HG03354 (cell line): ENCODE measurements around the gene MOK.
A peak's percentile ranks its signal among the peaks of the same experiment; 100 is the strongest.
"Not testable (repeated sequence)": the region's sequence is repeated elsewhere in the genome, so short reads cannot be mapped to it uniquely, and the experiment has no call there.

Experiments used
- ATAC-seq: cut with Tn5 transposase; IDR thresholded peaks from one replicate; pipeline ENCODE4 v1.9.1; 2021; ENCODE audit warnings: mild to moderate bottlenecking; ENCODE audit not compliant: unreplicated experiment, poor library complexity, severe bottlenecking

Gene MOK

GRCh38 chr14:102304611-102305506 lies at the start of gene MOK:
TSS of gene MOK (minus strand) at chr14:102305164. CDS start at chr14:102304968, 196 bp downstream.
- ATAC-seq, result peak; percentile 96

- no peak for ATAC-seq
Measured at GRCh38 chr14:102353126-102353619, 48.2 kb upstream of the MOK start.

DNA sequence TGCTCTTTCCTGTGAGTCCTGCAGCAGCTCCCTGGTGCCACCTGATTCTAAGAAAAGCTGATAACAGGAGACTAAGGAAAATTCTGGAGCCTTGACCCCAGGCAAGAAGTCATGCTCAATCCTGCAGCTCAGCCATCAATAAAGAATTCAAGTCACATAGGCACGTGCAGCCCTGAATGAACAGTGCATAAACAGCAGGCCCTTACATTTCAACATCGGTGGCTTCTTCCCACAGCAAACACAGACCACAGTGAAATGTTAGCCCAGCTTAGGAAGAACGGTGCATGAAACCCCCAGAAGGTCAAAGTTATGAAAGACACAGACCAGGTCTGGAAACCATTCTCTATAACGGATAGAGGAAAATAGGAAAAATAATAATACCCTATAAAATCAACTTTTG lies 47.2 kb upstream of the MOK start:
- ATAC-seq, result no peak

DNA sequence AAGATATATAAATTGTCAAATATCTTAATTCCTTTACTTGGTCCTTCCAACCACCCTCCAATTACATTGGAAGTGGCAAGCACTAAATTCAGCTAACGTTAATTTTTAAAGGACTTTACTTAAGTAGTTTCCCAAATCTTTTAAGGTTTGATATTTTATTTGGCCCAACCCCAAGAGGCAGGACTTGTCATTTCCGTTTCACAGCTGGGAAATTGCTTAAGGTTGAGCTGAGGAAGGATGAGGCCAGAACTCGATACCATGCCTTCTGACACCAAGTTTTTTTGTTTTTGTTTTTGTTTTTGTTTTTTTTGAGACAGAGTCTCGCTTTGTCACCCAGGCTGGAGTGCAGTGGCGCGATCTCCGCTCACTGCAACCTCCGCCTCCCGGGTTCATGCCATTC lies 46.6 kb upstream of the MOK start:
- not testable (repeated sequence) for ATAC-seq

- ATAC-seq, result no peak
Measured at GRCh38 chr14:102351023-102351422, 46.1 kb upstream of the MOK start.

DNA sequence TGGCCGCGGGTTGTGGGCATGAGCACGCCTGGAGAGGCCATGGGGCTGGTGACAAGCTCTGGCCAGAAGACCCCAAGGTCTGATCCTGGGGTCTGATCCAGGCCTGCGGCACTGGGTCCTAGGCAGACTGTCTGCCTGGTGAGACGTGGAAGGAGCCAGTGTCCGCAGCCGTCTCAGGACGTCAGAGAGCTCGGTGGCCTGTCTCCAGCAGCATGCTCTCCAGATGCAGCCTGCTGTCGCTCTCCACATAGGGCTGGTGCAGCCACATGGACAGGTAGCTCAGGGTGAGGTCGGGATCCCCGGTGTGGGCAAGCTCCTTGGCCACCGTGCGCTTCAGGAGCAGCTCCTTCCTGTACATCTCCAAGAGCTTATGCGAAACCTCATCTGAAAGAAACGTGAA lies 43.4 kb upstream of the MOK start:
- ATAC-seq, result no peak

GRCh38 chr14:102346645-102347044 lies 41.7 kb upstream of the MOK start:
- ATAC-seq, result no peak

DNA sequence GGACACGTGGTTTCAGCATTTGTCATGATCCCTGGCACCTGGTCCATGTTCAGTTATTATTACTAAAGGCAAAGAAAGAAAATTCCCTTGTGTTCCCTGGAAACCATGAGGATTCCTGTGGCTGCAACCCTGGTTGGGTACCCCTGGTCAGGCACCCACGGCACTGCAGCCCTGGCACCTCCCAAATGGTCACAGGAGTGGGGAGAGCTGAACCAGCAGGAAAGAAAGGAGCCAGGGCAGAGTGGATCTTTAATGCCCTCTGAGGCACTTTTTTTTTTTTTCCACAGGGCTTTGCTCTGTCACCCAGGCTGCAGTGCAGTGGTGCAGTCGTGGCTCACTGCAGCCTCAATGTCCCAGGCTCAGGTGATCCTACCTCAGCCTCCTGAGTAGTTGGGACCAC lies 40.3 kb upstream of the MOK start:
- no peak for ATAC-seq

DNA sequence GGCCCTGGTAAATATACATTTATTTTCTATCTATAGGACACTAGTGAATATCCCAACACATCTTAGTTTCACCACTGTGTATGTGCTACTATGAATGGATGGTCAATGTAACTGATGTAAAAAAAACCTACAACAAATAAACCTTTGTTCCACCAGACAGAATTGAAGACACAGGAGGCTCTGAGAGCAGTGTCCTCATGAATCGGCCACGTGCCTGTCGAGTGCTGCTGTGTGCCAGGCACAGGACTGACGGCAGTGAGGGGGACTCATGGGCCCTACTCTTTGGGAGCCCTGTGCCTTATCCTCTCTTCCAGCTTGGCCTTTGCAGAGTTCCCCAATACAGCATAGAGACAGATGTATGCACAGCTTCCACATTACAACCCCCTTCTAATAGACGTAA lies 39.5 kb upstream of the MOK start:
- no peak for ATAC-seq

DNA sequence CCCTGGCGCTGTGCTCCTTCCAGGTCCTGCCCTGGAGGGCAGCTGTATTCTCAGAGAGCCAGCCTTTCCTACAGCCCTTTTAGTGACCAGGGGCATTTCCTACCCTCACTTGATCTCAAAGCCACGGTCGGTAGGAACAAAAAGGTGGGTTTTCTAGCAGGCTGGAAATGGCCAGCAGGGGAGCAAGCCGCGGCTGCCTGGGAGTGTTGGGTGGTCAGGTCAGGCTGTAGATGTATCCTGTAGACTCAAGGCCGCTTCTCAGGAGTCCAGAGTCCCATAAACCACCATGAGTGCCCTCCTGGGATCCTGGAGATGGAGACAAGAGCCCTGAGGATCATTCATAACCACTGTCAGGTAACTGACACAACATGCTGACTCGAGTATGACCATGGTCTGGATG lies 39.1 kb upstream of the MOK start:
- ATAC-seq, result no peak

- ATAC-seq, result no peak
Measured at GRCh38 chr14:102342238-102342637, 37.3 kb upstream of the MOK start.

- ATAC-seq, result no peak
Measured at GRCh38 chr14:102341566-102341965, 36.6 kb upstream of the MOK start.

DNA sequence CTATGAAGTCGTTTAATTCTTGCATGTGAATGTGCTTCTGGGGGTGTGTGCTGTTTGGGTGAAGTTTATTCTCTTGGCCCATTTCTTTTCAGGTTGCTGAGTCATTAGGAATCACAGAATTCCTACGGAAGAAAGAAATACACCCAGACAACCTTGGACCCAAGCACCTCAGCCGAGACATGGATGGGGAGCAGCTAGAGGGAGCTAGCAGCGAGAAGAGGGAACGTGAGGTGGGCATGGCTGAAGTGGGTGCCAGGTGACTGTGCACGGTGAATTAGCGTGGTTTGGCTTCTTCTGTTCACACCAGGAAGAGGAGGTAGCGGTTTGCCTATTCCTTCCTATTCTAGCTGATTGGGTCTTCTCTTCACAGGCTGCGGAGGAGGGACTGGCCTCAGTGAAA lies 33.8 kb upstream of the MOK start:
- ATAC-seq, result no peak

GRCh38 chr14:102335163-102335562 lies 30.2 kb upstream of the MOK start:
- no peak for ATAC-seq

- ATAC-seq, result no peak
Measured at GRCh38 chr14:102333795-102334705, 29.1 kb upstream of the MOK start.

- no peak for ATAC-seq
Measured at GRCh38 chr14:102333390-102333789, 28.4 kb upstream of the MOK start.

DNA sequence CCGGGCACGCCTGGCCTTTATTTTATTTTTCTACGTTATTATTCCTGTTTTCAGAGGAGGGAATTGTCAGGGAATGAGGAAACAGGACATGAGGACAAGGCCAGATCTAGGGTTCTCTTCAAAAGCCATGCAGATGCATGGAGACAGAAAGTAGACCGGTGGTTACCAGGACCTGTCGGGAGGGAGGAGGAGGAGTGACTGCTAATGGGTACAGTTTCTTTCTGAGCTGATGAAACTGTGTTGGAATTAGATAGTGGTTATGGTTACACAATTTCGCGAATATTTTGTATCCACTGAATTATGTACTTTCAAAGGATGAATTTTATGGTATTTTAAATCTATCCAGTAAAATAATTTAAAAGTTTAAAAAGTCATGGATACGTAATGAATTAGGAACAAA lies 25.8 kb upstream of the MOK start:
- no peak for ATAC-seq

GRCh38 chr14:102329381-102329780 lies 24.4 kb upstream of the MOK start:
- ATAC-seq, result not testable (repeated sequence)

GRCh38 chr14:102326583-102326982 lies 21.6 kb upstream of the MOK start:
- no peak for ATAC-seq

DNA sequence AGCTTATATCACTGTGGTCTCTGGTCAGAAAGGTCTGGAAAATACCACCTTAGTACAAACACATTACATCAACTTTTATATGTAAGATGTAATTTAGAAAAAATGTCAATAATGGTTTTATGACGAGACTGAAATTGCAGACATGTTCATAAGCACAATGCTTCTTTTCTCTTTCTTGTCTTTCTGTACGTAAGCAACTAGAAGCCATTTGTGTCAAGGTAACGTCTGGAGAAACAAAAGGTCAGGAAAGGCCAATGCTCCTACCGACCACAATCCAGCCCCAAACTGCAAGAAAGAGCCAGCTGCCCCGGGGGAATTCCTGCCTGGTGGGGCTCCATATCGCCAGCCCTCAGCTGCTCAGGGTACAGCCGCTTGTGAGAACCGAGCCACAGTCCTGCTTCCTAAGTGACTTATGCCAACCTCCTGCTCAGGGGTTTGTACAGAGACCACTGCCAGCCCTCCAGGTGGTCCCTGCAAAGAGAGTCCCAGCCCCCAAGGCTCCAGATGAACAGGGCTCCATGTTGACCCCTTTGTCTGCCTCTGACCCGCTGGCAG lies 20.9 kb upstream of the MOK start:
- no peak for ATAC-seq
